NCI-H146 (cell line): ENCODE measurements around the gene UQCRHL.
"Not testable (repeated sequence)": the region's sequence is repeated elsewhere in the genome, so short reads cannot be mapped to it uniquely, and the experiment has no call there.

Experiments used
- DNase-seq: peaks from one replicate; lab custom pipeline; 2025; lab: John Stamatoyannopoulos, UW

Gene UQCRHL

DNA sequence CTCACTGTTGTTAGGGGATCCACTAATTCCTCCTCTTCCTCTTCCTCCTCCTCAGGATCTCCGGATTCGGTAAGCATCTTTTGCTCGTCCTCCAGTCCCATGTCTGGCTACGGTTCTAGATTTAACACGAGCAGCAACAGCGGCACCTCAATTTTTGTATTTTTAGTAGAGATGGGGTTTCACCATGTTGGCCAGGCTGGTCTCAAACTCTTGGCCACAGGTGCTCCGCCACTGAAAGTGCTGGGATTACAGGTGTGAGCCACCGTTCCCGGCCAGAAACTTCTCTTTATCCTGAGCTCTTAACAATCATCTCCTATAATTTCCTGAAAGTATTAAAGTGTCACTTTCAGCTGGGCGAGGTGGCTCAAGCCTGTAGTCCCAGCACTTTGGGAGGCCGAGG lies at the start of gene UQCRHL:
Gene UQCRHL (minus strand): TSS at position 101 of the 400 bp plus-strand sequence. CDS start 0 bp downstream, at position 101.
- DNase-seq = not testable (repeated sequence)

GRCh38 chr1:15856888-15857287 lies 49.4 kb upstream of the UQCRHL start:
- DNase-seq = no peak

DNA sequence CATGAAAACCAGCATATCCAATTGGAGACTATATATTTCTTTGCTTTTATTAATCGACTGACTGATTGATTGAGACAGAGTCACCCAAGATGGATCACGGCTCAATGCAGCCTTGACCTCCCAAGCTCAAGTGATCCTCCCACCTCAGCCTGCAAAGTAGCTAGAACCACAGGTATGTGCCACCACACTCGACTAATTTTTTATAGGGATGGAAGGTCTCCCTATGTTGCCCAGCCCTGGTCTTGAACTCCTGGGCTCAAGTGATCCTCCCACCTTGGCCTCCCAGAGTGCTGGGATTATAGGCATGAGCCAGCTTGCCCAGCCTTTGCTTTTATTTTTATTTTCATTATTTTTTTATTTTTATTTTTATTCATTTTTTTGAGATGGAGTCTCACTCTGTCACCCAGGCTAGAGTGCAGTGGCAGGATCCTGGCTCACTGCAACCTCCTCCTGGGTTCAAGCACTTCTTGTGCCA lies 45.4 kb upstream of the UQCRHL start:
- no peak for DNase-seq

GRCh38 chr1:15852036-15852827 lies 44.8 kb upstream of the UQCRHL start:
- no peak for DNase-seq

- no peak for DNase-seq
These were observed 44.0 kb upstream of the UQCRHL start for GRCh38 chr1:15851210-15852035.

DNA sequence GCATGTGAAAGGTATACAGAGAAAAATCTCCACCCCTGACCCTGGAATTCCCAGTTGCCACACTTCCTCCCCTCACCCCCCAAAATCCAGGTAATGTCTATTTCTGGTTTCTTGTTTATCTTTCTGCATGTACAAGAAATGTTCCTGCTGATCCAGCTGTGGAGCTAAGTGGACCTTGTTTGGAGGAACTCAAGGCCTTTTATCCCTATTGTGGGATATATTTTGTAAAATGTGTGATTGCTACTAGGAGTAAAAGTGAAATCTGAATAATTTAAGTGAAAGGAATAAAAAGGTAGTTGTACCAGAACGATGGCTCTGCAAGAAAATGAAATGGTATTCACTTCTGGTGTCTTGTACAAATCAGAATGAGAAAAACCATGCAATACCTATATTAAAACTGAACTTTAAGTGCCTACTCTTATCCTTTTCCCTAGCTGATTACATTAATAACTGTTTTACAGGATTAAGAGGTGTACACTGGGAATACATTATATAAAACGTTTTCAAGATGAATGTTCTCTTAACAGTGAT lies 43.1 kb upstream of the UQCRHL start:
- peak; percentile 31 for DNase-seq

GRCh38 chr1:15849775-15850324 lies 42.4 kb upstream of the UQCRHL start:
- DNase-seq = peak; percentile 63

- peak; percentile 85 for DNase-seq
These were observed 41.7 kb upstream of the UQCRHL start for GRCh38 chr1:15848929-15849774.

DNA sequence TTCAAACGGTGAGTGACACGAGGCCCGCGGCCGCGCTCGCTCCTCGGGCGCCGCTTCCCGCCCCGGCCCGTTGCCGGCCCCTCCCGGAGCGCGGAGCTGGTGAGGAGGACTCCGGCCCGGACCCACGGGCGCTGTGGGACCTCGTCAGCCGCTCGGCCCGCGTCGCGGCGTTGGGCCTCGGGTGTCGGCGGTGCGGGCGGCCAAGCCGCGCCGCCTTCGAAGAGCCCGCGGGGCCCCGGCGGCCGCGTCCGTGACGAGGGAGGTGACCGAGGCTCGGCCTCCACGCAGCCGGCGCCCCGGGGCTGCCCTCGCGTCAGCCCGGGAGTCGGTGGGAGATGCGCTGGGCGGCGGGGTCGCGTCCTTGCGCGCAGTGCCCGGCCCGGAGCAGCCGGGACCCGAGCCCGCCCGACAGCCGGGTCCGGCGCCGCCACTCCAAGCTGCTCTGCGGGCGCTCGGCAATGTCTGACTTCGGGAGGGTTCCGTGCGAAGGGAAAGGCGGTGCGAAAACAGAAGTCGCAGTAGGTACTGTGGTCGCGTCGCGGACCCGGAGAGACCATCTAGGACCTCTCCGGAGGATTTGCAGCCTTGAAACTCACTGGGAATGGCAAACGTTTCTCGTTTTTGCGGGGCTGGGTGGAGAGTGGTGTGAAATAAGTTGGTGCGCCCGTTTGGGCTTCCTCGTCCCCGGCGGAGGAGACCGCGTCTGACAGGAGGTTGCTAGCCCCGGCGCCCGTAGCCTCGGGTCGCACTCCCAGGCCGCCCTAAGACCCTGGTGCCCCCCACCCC lies 40.9 kb upstream of the UQCRHL start:
- DNase-seq = peak; percentile 32

DNA sequence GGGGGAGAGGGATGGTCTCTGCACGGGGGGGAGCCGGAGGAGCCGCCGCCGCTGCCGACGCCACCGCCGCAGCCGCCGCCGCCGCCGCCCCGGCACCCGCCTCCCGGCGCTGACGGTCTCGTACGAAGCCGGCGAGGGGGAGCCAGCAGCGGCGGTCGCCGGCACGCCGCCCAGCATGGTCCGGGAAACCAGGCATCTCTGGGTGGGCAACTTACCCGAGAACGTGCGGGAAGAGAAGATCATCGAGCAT lies 40.4 kb upstream of the UQCRHL start:
- no peak for DNase-seq

DNA sequence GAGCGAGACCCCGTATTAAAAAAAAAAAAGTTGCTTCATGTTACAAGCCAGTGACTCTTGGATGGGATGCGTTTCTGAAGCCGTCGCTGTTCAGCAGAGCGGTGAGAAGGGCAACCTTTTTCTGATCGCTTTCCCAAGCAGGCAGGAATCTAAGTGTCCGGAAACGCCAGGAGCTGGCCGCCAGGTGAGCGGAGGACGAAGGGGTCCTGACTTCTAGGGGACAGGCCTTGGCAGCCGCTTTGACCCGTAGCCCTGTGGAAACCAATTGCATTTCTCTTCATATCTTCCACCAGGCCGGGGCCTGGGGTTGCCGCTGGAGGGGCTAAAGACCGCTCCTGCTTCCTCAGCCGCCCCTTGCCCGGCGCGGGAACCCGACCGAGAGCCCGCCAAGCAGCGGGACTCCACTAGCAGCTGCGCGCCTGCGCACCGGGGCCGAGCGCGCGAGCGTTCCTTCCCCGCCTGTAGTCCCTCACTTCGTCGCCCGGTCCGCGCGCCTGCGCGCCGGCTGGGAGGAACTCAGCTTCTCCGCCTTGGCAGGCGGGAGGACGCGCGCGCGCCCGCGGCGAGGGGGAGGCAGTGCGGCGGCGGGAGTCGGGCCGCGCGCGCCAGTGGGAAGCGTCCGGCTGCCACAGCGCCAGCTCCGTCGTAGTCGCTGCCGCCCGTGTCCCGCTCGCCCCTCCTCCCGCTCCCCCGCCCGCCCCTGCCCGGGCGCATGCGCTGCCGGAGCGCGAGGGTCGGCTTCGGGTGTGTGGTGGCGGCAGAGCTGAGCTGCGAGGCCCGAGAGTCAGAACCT lies 39.8 kb upstream of the UQCRHL start, which contains the start of gene SPEN:
Gene SPEN (plus strand): TSS at position 608 of the 793 bp plus-strand sequence. CDS start 361 bp downstream, outside the sequence.
- DNase-seq = peak; percentile 94

DNA sequence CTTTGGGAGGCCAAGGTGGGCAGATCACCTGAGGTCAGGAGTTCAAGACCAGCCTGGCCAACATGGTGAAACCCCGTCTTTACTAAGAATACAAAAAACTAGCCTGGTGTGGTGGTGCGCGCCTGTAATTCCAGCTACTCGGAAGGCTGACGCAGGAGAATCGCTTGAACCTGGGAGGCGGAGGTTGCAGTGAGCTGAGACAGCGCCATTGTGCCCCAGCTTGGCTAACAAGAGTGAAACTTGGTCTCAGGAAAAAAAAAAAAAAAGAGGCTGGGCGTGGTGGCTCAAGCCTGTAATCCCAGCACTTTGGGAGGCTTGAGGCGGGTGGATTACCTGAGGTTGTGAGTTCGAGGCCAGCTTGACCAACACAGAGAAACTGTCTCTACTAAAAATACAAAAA lies 38.6 kb upstream of the UQCRHL start:
- not testable (repeated sequence) for DNase-seq

DNA sequence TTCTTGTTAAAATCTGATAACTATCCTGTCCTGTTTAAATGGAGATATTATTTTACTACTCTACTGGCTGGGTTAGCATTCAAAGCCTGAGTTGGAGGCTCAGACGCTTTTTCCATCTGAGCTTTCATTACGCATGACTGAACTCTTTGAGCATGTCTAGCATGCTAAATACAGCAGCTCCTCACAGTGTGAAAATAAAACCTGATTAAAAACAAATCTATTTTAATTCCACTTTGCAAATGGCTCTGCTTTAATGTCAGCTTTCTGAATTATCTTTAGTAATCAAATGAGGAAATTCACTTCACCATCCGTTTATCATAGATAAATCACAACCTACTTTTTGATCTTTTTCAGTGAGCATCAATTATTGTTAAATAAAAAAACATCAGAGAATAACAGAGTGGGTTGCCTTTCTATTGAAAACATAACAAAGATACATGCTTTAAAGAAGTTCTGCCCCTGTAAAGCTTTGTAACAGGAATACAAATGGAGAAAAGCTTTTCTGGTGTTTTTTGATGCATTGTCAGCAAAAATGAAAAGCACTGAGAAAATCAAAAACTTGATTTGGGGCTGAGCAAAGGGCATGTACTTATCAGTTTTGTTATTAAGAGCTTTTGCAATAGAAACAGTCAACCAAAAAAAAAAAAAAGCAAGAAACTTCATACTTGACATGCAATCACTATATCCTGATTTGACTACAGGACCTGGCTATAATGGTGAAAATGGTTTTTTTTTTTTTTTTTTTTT lies 36.5 kb upstream of the UQCRHL start:
- DNase-seq = no peak

- DNase-seq = no peak
These were observed 31.3 kb upstream of the UQCRHL start for GRCh38 chr1:15838721-15839120.

DNA sequence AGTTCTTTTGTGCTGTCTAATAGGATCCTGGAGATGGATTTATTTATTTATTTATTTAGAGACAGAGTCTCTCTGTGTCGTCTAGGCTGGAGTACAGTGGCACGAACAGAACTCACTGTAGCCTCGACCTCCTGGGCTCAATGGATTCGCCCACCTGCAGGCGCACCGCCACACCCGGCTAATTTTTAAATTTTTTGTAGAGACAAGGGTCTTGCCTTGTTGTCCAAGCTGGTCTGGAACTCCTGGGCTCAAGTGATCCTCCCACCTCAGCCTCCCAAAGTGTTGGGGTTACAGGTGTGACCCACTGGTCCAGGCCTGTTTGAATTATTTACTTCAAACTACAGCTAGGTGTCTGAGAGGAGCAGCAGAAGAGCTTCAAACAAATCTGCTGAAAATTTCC lies 30.5 kb upstream of the UQCRHL start:
- DNase-seq = no peak

DNA sequence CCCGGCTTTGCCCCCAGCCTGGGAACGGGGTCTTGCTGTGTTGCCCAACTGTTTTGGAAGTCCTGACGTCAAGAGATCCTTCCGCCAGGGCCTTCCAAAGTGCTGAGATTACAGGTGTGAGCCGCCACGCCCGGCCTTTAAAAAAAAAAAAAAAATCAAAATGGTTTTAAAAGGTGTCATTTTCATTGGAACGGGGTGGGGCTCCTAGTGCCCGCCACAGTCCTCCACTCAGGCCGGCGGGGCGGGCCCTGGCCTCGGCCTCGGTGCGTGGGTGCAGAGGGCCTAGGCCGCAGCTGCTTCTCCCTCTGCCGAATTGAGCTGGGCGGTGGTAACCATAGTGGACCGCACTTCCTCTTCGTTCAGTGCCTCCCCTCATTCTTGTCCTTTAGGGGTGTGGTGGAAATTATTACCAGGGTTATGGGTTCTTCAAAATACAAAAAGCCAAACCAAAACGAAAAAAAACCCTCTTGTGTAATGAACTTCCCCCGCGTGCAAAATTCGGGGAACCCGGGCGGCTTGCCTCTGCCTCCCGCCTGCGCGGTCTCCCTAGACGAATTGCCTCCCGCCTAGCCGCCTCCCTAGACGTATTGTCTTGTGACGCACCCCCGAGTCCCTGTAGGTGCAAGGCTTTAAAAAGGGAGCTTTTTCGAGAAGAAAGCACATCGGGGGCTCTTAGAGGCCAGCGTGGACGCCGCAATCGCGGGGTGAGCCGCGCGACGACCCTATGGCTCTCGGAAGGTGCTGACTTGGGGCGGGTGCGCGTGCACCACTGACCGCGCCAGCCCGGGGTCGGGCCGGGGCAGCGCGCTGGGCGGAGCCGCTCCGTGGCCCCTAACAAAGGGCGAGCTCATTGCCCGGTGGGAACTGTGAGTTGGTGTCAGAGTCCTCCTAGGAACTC lies 29.6 kb upstream of the UQCRHL start:
- DNase-seq = no peak

DNA sequence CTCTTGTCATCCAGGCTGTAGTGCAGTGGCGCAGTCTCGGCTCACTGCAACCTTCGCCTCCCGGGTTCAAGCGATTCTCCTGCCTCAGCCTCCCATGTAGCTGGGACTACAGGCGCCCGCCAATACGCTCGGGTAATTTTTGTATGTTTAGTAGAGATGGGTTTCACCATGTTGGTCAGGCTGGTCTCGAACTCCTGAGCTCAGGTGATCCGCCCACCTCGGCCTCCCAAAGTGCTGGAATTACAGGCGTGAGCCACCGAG lies 29.0 kb upstream of the UQCRHL start:
- not testable (repeated sequence) for DNase-seq

GRCh38 chr1:15835741-15836510 lies 28.5 kb upstream of the UQCRHL start:
- DNase-seq = peak; percentile 97
